Renal pelvis (tissue), 4 donors: ENCODE results near the gene TSPAN9. TPM values are rescaled to one million over a fixed set of nuclear protein-coding genes. Genes with fewer than 3 reads are reported as not detected.
A peak's percentile ranks its signal among the peaks of the same experiment; 100 is the strongest.

ENCODE experiments used
- DNase-seq: peaks from one replicate; pipeline ENCODE4 v3.0.0-alpha.2; 2013
- polyA plus RNA-seq, 3 donors: library from polyadenylated mRNA; unstranded; fragments of 120-200 nt; gene quantifications; one replicate each; pipeline ENCODE4 v1.2.1, GENCODE V29; 2013; ENCODE audit not compliant: insufficient read length in 3 of 3

Gene TSPAN9
- polyA plus RNA-seq, 3 donors: 69.0 to 86.6 (median 83.3) TPM

- DNase-seq: no peak
These were observed 233.3 kb downstream of the TSPAN9 start for GRCh38 chr12:3310271-3311026.

- no peak for DNase-seq
These were observed 233.8 kb downstream of the TSPAN9 start for GRCh38 chr12:3311027-3311402.

- DNase-seq: no peak
These were observed 234.4 kb downstream of the TSPAN9 start for GRCh38 chr12:3311491-3312103.

- DNase-seq: no peak
These were observed 235.9 kb downstream of the TSPAN9 start for GRCh38 chr12:3313066-3313465.

- DNase-seq: no peak
These were observed 236.8 kb downstream of the TSPAN9 start for GRCh38 chr12:3313675-3314663.

GRCh38 chr12:3315201-3315661, 238.1 kb downstream of the TSPAN9 start:
- peak; percentile 78 for DNase-seq

- no peak for DNase-seq
These were observed 239.7 kb downstream of the TSPAN9 start for GRCh38 chr12:3316776-3317480.

- DNase-seq: no peak
These were observed 240.3 kb downstream of the TSPAN9 start for GRCh38 chr12:3317481-3317815.

- no peak for DNase-seq
These were observed 240.8 kb downstream of the TSPAN9 start for GRCh38 chr12:3317841-3318501.

GRCh38 chr12:3319723-3320492, 242.7 kb downstream of the TSPAN9 start:
- no peak for DNase-seq

- DNase-seq: no peak
These were observed 243.8 kb downstream of the TSPAN9 start for GRCh38 chr12:3320881-3321509.

- DNase-seq: no peak
These were observed 244.7 kb downstream of the TSPAN9 start for GRCh38 chr12:3321881-3322280.

- DNase-seq: no peak
These were observed 246.0 kb downstream of the TSPAN9 start for GRCh38 chr12:3323002-3323685.

- DNase-seq: no peak
These were observed 248.6 kb downstream of the TSPAN9 start for GRCh38 chr12:3325736-3326135.

- no peak for DNase-seq
These were observed 249.1 kb downstream of the TSPAN9 start for GRCh38 chr12:3326156-3326849.

- no peak for DNase-seq
These were observed 249.9 kb downstream of the TSPAN9 start for GRCh38 chr12:3326850-3327780.

GRCh38 chr12:3328081-3328480, 250.9 kb downstream of the TSPAN9 start:
- DNase-seq: no peak

- no peak for DNase-seq
These were observed 251.4 kb downstream of the TSPAN9 start for GRCh38 chr12:3328571-3328970.
